MCF 10A (cell line): ENCODE results near the gene MSL3B.
A peak's percentile ranks its signal among the peaks of the same experiment; 100 is the strongest.

Experiments
- BruUV-seq: library from RNA; stranded (reverse); fragments of 400-500 nt; replicated peaks from 2 replicates; lab custom pipeline; 2021; lab: Mats Ljungman, UMichigan
- CTCF ChIA-PET: fragments of 300-600 bp; sonication (Branson Sonifier 250); formaldehyde crosslinking; extraction: SDS; loops from one replicate; lab custom pipeline; 2021; ENCODE audit warnings: antibody characterized with exemption, inconsistent platforms; lab: Yijun Ruan, JAX
- POLR2A ChIA-PET: fragments of 300-600, 350-650 bp; sonication (Branson Sonifier 250); formaldehyde crosslinking; extraction: SDS; loops from one replicate; lab custom pipeline; 2020; ENCODE audit warnings: antibody characterized with exemption, inconsistent platforms; lab: Yijun Ruan, JAX
- DNase-seq: peaks from one replicate; pipeline ENCODE4 v3.0.0-alpha.2; 2018; ENCODE audit not compliant: unreplicated experiment
- H3K27ac Mint-ChIP-seq: one replicate; pipeline ENCODE4 v1.8.0; 2022; ENCODE audit warnings: mild to moderate bottlenecking, low read depth, mixed read lengths; ENCODE audit not compliant: unreplicated experiment
- H3K27me3 Mint-ChIP-seq: one replicate; pipeline ENCODE4 v1.8.0; 2022; ENCODE audit warnings: mixed read lengths; ENCODE audit not compliant: insufficient read depth, unreplicated experiment
- H3K36me3 Mint-ChIP-seq: one replicate; pipeline ENCODE4 v1.8.0; 2022; ENCODE audit warnings: mild to moderate bottlenecking, moderate library complexity, mixed read lengths; ENCODE audit not compliant: insufficient read depth, unreplicated experiment
- H3K4me1 Mint-ChIP-seq: one replicate; pipeline ENCODE4 v1.8.0; 2022; ENCODE audit warnings: mixed read lengths; ENCODE audit not compliant: insufficient read depth, unreplicated experiment
- H3K4me3 Mint-ChIP-seq: one replicate; pipeline ENCODE4 v1.8.0; 2022; ENCODE audit warnings: mild to moderate bottlenecking, moderate library complexity, mixed read lengths; ENCODE audit not compliant: unreplicated experiment
- H3K9me3 Mint-ChIP-seq: one replicate; pipeline ENCODE4 v1.8.0; 2022; ENCODE audit warnings: mixed read lengths; ENCODE audit not compliant: unreplicated experiment
- intact Hi-C: fragments of 100-400 bp; cut with micrococcal nuclease; formaldehyde crosslinking; loops from 2 replicates; pipeline ENCODE4 v1.14.1; 2022
- TF ChIP-seq, protein P1 (sequence below): fragments of 200-600 bp; IDR thresholded peaks from one replicate; pipeline ENCODE4 v1.8.0; 2022; ENCODE audit warnings: antibody characterized with exemption, mild to moderate bottlenecking; ENCODE audit not compliant: unreplicated experiment

MSL3B gene

DNA sequence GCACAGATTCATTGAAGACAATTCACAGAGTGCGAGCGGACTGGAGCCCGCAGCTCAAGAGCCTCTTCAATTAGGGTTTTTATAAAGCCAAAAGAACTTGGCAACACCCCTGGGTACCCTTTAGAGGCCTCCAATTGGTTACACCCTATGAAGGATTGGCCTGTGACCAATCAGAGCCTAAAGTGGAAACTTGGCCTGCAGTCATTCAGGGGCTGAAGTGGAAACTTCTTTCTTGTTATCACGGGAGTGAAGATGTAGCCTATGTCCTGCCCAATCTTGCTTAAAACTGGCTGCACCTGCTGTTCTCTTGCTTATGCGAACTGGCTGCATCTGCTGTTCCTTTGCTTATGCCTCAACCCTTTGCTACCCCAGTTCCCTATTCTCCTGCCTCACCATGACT lies 12.0 kb downstream of the MSL3B start:
- intact Hi-C loops = loop anchor here (10.0 kb wide), 1 partner anchor 649 kb away; no protein-coding TSS in a partner anchor
- no peak for DNase-seq
- Mint-ChIP-seq H3K9me3 (no peaks in the 10 kb centered on the region), H3K27ac (no peak overlapping the region), H3K4me1 (peaks cover 16% of the 10 kb centered on the region), H3K36me3 (no peaks in the 10 kb centered on the region), H3K4me3 (no peak overlapping the region), H3K27me3 (no peaks in the 10 kb centered on the region)
- no TSS peak for BruUV-seq
- TF ChIP-seq, protein P1, sequence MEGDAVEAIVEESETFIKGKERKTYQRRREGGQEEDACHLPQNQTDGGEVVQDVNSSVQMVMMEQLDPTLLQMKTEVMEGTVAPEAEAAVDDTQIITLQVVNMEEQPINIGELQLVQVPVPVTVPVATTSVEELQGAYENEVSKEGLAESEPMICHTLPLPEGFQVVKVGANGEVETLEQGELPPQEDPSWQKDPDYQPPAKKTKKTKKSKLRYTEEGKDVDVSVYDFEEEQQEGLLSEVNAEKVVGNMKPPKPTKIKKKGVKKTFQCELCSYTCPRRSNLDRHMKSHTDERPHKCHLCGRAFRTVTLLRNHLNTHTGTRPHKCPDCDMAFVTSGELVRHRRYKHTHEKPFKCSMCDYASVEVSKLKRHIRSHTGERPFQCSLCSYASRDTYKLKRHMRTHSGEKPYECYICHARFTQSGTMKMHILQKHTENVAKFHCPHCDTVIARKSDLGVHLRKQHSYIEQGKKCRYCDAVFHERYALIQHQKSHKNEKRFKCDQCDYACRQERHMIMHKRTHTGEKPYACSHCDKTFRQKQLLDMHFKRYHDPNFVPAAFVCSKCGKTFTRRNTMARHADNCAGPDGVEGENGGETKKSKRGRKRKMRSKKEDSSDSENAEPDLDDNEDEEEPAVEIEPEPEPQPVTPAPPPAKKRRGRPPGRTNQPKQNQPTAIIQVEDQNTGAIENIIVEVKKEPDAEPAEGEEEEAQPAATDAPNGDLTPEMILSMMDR = no peak
- ChIA-PET CTCF (interaction anchor here (1.4 to 1.6 kb wide), 2 partner anchors 9 to 11 kb away, joined by 3 to 11 read pairs; partner anchors contain the start of gene MSL3B), POLR2A (no interaction called here)

DNA sequence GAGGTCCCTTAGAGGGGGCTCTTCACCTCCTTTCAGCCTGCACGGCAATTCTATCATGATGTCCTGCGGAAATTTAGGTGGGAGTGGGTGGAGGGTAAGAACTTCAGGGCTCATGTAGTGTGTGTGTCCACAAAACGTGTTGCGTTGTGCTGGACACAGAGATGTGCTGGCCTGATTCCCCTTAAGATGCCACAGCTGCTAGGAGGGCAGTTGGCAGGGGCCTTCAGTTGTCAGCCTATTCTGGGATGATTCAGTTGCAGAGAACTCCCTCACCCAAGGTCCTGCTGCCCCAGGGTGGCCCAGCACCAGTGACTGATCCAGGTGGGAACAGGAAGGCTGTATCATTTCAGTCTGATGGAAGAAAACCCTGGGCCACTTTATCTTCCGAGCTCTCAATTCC lies 12.8 kb downstream of the MSL3B start:
- H3K9me3 Mint-ChIP-seq = no peaks in the 10 kb centered on the region
- ChIA-PET CTCF (interaction anchor here (0.7 to 1.4 kb wide), 2 partner anchors 10 to 1149 kb away, joined by 3 read pairs; no protein-coding TSS in a partner anchor), POLR2A (interaction anchor here (0.8 to 1.2 kb wide), 2 partner anchors 8 to 442 kb away, joined by 3 read pairs; no protein-coding TSS in a partner anchor)
- no peak for DNase-seq
- TF ChIP-seq, protein P1 = no peak
- no peaks in the 10 kb centered on the region for H3K36me3 Mint-ChIP-seq
- intact Hi-C loops = loop anchor here (10.0 kb wide), 1 partner anchor 649 kb away; no protein-coding TSS in a partner anchor
- peak overlapping the region; percentile 90 for H3K4me3 Mint-ChIP-seq
- H3K4me1 Mint-ChIP-seq = peaks cover 16% of the 10 kb centered on the region
- no TSS peak for BruUV-seq
- H3K27me3 Mint-ChIP-seq = no peaks in the 10 kb centered on the region
- H3K27ac Mint-ChIP-seq = no peak overlapping the region

DNA sequence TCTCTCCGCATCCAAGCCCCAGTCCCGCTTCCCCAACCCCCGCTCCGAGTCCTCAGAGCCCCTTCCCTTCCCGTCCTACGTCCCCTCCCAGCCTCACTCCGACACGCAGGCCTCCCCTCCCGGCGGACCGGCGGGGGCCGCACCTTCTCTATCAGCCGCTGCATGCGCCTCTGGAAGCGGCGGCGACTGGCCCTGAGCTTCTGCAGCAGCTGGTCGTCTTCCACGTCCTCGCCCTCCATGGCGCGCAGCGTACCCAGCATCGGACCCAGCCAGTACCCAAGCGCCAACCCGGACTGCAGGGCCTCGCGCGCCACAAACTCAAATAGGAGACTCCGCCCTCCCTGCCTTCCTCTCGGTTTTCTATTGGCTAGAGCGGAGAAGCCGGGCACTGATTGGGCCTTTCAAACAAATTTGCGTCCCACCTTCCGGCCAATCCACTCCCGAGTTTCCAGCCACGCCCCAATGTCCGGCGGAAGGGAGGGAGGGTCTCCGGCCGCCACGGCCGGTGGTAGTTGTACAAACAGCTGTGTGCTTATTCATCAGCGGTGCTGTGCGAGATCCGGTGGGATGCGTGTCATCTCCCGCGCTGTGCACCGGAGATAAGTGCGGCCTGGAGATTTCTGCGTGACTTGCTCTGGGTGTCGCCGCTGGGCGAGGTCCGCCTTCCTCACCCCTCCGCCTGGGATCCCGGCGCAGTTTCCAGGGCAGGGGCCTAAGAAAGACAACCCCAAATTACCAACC lies 13.8 kb downstream of the MSL3B start, which contains the start of gene HJURP:
TSS of gene HJURP (minus strand) at position 295 of the 741 bp plus-strand sequence. CDS start at position 260, 35 bp downstream.
- Mint-ChIP-seq H3K27me3 (no peaks in the 10 kb centered on the region), H3K36me3 (peaks cover 4% of the 10 kb centered on the region), H3K4me3 (peak within 1 kb of the TSS; percentile 90), H3K4me1 (peaks cover 16% of the 10 kb centered on the region), H3K27ac (peak within 1 kb of the TSS; percentile 87), H3K9me3 (no peaks in the 10 kb centered on the region)
- ChIA-PET POLR2A (interaction anchor here (0.7 to 1.2 kb wide), 3 partner anchors 9 to 989 kb away, joined by 3 to 4 read pairs (median 3); no protein-coding TSS in a partner anchor), CTCF (interaction anchor here (0.6 to 0.7 kb wide), 2 partner anchors 58 to 1148 kb away, joined by 3 read pairs; no protein-coding TSS in a partner anchor)
- peak; percentile 97 for DNase-seq
- TF ChIP-seq, protein P1 = no peak
- intact Hi-C loops = loop anchor here (10.0 kb wide), 1 partner anchor 650 kb away; no protein-coding TSS in a partner anchor
- no TSS peak for BruUV-seq

DNA sequence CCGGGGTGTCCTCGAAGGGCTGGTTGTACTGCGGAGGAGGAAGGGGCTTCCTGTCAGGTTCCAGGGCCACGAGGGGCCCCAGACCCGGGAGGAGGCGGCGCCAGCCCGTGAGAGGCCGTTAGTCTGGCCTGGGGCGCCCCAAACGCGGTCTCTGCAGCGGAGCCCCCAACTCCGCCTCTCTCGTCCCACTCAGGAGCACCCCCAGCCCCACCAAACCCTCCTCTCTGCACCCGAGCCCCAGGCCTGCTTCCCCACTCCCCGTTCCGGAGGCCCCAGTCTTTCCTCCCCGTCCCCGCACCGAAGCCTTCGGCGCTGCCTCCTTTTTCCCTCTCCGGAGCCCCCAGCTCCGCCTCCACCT lies 14.3 kb downstream of the MSL3B start:
- BruUV-seq = no TSS peak
- H3K36me3 Mint-ChIP-seq = peaks cover 4% of the 10 kb centered on the region
- DNase-seq = no peak
- H3K27me3 Mint-ChIP-seq = no peaks in the 10 kb centered on the region
- H3K9me3 Mint-ChIP-seq = no peaks in the 10 kb centered on the region
- intact Hi-C loops = loop anchor here (10.0 kb wide), 1 partner anchor 651 kb away; no protein-coding TSS in a partner anchor
- ChIA-PET POLR2A (no interaction called here), CTCF (interaction anchor here (0.6 kb wide), 1 partner anchor 58 kb away, joined by 3 read pairs; no protein-coding TSS in a partner anchor)
- TF ChIP-seq, protein P1 = no peak
- peaks cover 16% of the 10 kb centered on the region for H3K4me1 Mint-ChIP-seq
- H3K27ac Mint-ChIP-seq = peak overlapping the region; percentile 87
- peak overlapping the region; percentile 90 for H3K4me3 Mint-ChIP-seq
